Inflammatory macrophage (primary cell): ENCODE measurements around the gene CDHR1.

Source experiments
- DNase-seq, 2 donors: peaks; one replicate each; pipeline ENCODE4 v3.0.0-alpha.2; 2020 to 2022

The CDHR1 gene

DNA sequence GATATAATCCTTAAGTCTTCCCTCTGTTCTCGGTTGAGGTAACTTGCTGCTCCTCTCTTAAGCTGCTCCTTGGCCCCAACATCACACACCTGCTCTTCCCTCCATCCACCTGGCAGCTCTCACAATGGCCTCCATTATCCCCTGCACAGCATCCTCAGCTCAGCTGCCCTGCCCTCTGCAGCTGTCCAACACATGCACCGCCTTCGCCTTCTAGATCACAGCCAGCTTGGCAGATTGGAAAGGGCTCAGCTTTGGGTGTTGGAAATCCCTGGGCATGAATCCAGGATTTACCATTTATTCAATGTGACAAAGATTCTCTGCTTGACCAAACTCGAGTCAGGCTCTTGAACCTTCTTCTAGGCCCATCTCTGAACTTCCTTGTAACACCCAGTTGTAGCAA is 71.1 kb downstream of the CDHR1 start:
- no peak for DNase-seq

GRCh38 chr10:84267503-84268126 is 73.3 kb downstream of the CDHR1 start:
- peak; percentile 38 to 59 for DNase-seq

GRCh38 chr10:84269162-84269561 is 74.8 kb downstream of the CDHR1 start:
- DNase-seq: no peak
